SHP77 treated with DMSO at 0.1 percent for 48 hours (cell line): ENCODE results near the gene PON3.
A peak's percentile ranks its signal among the peaks of the same experiment; 100 is the strongest.

ENCODE experiments used
- DNase-seq: peaks from one replicate; lab custom pipeline; 2025; lab: John Stamatoyannopoulos, UW

Gene PON3

DNA sequence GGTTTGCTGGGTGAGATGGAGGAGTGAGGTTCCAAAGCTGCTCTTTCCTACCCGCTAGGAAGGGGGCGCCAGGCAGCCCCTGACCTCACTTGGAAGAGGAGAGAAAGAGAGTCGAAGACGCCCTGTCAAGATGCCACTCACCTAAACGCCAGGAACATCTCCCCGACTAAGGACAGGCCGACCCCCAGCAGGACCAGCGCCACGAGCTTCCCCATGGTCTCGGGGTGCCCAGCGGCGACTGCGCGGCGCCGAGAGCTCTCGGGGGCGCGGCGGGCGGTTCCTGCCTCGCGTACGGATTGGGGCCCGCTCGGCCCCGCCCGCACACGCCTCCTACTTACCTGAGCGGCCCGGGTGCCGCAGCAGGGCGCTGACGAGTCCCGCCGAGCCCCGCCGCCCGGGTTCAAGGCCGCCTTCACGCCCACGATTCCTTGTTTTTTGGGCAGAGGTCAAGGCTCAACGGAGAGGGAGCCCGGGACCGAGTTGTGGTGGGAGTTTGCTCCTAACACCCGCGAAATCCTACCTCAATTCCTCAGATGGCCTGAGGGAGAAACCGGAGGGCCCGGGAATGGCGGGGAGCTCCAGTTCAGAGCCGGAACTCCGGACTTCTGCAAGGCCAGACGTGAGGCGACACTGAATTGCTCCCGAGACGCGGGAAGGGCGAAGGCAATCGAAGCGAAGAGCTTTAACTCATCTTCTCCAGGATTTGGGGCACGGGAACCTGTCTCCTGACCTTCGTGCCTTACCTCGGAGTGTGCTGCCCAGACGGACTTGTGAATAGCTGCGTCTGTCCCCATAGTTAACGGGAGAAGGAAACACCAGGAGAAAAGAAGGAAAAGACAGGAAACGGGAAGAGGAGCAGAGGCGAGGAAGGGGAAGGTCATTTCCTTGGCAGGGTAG, at the start of gene PON3:
Gene PON3 (minus strand): TSS at position 240 of the 897 bp plus-strand sequence. CDS start 25 bp downstream, at position 215.
- DNase-seq, result no peak

- no peak for DNase-seq
These were observed 48.6 kb upstream of the PON3 start for GRCh38 chr7:95444796-95445195.

- DNase-seq, result no peak
These were observed 45.1 kb upstream of the PON3 start for GRCh38 chr7:95441042-95441823.

GRCh38 chr7:95440394-95441038, 44.3 kb upstream of the PON3 start:
- no peak for DNase-seq

- DNase-seq, result no peak
These were observed 40.2 kb upstream of the PON3 start for GRCh38 chr7:95436407-95436806.

- DNase-seq, result no peak
These were observed 39.2 kb upstream of the PON3 start for GRCh38 chr7:95435422-95435780.

DNA sequence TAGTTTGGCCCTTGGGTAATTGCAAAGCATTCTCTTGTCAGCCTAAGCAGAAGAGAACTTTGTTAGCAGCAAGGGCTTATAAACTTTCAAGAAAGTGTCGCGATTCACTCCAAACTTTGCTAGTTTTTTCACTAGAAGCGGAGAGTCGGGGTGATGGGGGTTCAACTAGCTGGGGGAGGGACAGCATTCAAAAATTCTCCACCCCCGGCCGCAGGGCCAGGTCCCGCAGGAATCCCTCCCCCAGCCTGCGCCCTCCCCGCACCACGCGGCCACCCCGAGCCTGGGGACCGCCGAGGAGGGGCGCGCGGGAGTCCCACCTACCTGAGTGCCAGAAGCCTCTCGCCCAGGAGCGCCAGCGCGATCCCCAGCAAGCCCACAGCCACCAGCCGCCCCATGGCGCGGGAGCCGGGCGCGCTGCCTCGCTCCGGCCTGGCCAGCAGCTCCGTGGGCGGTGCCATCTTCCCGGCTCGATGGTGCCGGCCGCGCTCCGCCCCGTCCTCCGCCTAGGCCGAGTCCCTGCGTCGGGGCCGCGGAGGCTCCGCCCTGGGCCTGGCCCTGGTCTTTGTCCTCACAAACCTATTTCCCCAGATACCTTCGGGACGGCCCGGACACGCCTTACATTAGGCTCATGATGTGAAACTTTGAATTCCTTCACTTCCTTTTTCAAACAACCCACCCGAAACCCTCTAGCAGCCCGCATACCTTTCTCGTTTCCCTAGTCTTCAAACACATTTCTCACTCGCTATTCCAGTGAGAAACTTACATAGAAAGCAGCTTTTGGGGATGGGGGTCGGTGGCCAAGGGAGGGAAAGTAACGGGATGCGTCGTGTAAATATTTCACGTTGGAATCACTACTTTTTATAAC, 38.6 kb upstream of the PON3 start, which contains the start of gene PON2:
Gene PON2 (minus strand): TSS at position 472 of the 865 bp plus-strand sequence. CDS start 77 bp downstream, at position 395.
- DNase-seq, result no peak

DNA sequence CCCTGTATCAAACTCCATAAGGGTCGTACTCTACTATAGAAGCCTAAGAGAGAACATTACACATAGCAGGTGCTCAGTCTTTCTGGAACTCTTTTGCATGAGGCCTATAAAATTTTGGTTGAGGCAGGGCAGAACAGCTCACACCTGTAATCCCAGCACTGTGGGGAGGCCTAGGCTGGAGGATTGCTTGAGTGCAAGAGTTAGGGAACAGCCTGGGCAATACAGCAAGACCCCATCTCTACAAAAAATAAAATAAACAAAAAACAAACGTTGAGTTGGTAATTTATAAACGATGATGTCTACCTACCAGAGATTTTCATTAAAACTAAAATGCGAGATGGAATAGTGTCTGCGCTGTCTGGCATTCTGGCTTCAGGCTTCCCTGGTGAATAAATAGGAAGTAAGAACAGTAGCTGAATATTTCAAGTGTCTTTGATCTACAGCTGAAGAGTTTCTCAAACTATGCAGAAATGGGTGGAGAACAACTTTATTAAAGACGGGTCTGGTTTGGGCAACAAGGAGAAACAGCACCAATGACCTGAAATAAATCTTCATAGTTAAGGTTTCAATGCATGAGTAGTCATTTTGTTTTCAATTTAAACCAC, 37.9 kb upstream of the PON3 start:
- peak; percentile 11 for DNase-seq

DNA sequence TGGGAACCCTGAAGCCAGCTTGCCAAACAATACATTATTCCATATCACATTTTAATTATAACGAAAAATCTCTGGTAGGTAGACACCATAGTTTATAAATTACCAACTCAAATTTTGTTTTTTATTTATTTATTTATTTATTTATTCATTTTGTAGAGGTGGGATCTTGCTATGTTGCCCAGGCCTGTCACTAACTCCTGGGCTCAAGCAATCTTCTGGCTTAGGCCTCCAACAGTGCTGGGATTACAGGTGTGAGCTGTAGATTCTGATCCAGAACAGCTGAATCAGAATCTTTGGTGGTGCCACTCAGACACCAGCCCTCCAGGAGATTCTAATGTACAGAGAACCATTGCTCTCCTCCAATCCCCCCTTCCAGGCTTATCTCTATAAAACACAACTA, 37.0 kb upstream of the PON3 start:
- no peak for DNase-seq

GRCh38 chr7:95432606-95433005, 36.4 kb upstream of the PON3 start:
- DNase-seq, result no peak

GRCh38 chr7:95430864-95431263, 34.7 kb upstream of the PON3 start:
- no peak for DNase-seq

DNA sequence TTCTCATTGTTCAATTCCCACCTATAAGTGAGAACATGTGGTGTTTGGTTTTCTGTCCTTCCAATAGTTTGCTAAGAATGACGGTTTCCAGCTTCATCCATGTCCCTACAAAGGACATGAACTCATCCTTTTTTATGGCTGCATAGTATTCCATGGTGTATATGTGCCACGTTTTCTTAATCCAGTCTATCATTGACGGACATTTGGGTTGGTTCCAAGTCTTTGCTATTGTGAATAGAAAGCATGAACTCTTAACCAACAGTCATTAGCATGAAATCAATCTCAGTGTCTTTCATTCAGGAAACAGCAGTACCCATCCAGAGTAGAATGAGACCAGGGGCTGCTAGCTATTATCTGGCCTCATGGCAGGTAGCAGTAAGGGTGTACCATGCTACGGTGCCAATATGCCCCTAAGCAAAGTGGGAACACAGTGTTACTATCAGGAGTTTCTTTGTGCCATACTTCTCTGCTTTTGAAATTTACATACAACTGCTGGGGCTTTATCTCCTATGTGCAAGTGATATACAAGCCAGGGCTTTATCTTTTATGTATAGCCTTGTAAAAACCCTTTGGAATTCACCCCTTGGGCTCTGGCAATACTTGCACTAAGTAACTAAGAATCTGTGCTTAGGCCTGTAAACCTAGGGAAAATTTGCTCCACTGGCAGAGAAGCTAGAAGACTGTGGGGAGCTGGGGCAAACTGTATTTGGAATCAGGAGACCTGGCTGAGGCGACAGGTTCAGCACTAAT, 33.2 kb upstream of the PON3 start:
- DNase-seq, result no peak

GRCh38 chr7:95427914-95428516, 31.8 kb upstream of the PON3 start:
- no peak for DNase-seq

DNA sequence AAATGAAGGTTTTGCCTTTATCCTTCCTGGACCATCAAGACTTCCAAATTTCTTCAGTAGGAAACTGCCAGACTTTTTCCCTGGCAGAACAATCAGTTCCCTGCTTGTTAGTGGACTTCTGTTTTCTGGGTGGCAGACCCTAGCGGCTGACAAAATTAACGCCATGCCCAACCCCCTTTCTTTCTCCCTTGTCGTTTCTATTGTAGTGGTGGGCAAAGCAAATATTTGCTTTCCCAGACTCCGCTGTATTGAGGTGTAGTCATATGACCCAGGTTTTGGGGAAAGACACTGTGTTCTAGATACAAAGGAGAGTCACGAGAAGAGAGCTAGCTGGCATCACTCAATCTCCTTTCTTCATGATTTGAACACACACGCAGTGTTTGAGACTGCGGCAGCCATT, 31.0 kb upstream of the PON3 start:
- no peak for DNase-seq

- no peak for DNase-seq
These were observed 29.5 kb upstream of the PON3 start for GRCh38 chr7:95425694-95426093.

GRCh38 chr7:95424716-95425115, 28.5 kb upstream of the PON3 start:
- no peak for DNase-seq

DNA sequence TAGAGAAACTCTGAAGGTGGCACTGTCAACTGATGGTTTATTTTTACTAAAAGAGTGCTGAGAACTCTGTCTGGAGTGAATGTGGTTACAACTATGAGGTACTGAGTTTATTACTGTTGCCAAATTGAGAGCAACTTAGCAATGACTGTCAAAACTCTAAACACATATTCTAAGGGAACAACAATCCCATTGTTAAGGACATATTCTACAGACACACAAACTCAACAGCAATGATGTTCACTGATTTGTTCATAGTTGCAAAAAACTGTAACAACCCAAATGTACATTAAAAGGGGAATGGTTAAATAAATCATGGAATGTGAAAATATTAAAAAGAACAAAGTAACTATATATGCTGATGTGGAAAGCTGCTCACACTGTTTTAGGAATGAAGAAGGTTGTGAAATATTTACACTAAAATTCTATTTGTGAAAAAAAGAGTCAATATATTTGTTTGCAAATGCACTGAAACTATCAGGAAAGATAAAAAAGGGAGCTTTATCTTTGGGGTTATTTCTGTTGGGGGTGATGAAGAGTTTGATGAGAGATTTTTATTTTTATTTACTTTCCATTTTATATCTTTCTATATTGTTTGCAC, 25.8 kb upstream of the PON3 start:
- DNase-seq, result no peak

GRCh38 chr7:95421000-95421846, 25.0 kb upstream of the PON3 start:
- no peak for DNase-seq

GRCh38 chr7:95412075-95412474, 15.9 kb upstream of the PON3 start:
- no peak for DNase-seq
